OCI-LY1 (cell line): Measurements from ENCODE around the gene RHCE.
"Not testable (repeated sequence)": the region's sequence is repeated elsewhere in the genome, so short reads cannot be mapped to it uniquely, and the experiment has no call there.

Source experiments
- H2AFZ ChIP-seq: fragments of 200-600 bp; sonication (generic), shearing (Covaris generic); 2 replicates; pipeline ENCODE4 v1.6.0; 2014; ENCODE audit warnings: antibody characterized with exemption, mild to moderate bottlenecking, low read length
- H3F3A ChIP-seq: fragments of 200-600 bp; sonication (generic), shearing (Covaris generic); 2 replicates; pipeline ENCODE4 v1.6.0; 2014; ENCODE audit warnings: mild to moderate bottlenecking, antibody characterized with exemption, low read length, moderate library complexity; ENCODE audit not compliant: insufficient read depth
- H3K27ac ChIP-seq: fragments of 200-600 bp; sonication (generic); 2 replicates; pipeline ENCODE4 v1.5.1; 2014; ENCODE audit warnings: low read length, mixed run types, mild to moderate bottlenecking, low read depth; ENCODE audit not compliant: poor library complexity, severe bottlenecking
- H3K27me3 ChIP-seq: fragments of 200-600 bp; sonication (generic); 2 replicates; pipeline ENCODE4 v1.6.0; 2014; ENCODE audit warnings: antibody characterized with exemption, mild to moderate bottlenecking, low read length, moderate library complexity; ENCODE audit not compliant: insufficient read depth
- H3K36me3 ChIP-seq: fragments of 200-600 bp; sonication (generic); 2 replicates; pipeline ENCODE4 v1.6.1; 2014; ENCODE audit warnings: mild to moderate bottlenecking, antibody characterized with exemption, low read length, moderate library complexity, mixed read lengths; ENCODE audit not compliant: insufficient read depth
- H3K4me1 ChIP-seq: fragments of 200-600 bp; sonication (generic); 2 replicates; pipeline ENCODE4 v1.5.1; 2014; ENCODE audit warnings: mild to moderate bottlenecking, low read length, moderate library complexity; ENCODE audit not compliant: insufficient read depth, severe bottlenecking
- H3K4me2 ChIP-seq: fragments of 200-600 bp; sonication (generic), shearing (Covaris generic); 2 replicates; pipeline ENCODE4 v1.6.1; 2014; ENCODE audit warnings: low read length
- H3K4me3 ChIP-seq: fragments of 200-600 bp; sonication (generic); 2 replicates; pipeline ENCODE4 v1.5.1; 2014; ENCODE audit warnings: low read length, low read depth, mild to moderate bottlenecking, mixed read lengths; ENCODE audit not compliant: poor library complexity, severe bottlenecking
- H3K79me2 ChIP-seq: fragments of 200-600 bp; shearing (Covaris generic); 2 replicates; pipeline ENCODE4 v1.6.1; 2016; ENCODE audit warnings: mixed run types, low read length, mixed read lengths; ENCODE audit not compliant: insufficient read depth
- H3K9ac ChIP-seq: fragments of 200-600 bp; sonication (generic), shearing (Covaris generic); 2 replicates; pipeline ENCODE4 v1.6.1; 2014; ENCODE audit warnings: mild to moderate bottlenecking, low read length, mixed read lengths
- H3K9me2 ChIP-seq: fragments of 200-600 bp; sonication (generic), shearing (Covaris generic); 2 replicates; pipeline ENCODE4 v1.6.1; 2014; ENCODE audit warnings: low read depth, mild to moderate bottlenecking, low read length, mixed read lengths
- H3K9me3 ChIP-seq: fragments of 200-600 bp; shearing (Covaris generic); 2 replicates; pipeline ENCODE4 v1.6.1; 2014; ENCODE audit warnings: low read length, mixed read lengths
- H4K20me1 ChIP-seq: fragments of 200-600 bp; sonication (generic), shearing (Covaris generic); 2 replicates; pipeline ENCODE4 v1.6.0; 2016; ENCODE audit warnings: mild to moderate bottlenecking, low read length; ENCODE audit not compliant: insufficient read depth
- CTCF ChIP-seq: fragments of 200-600 bp; sonication (generic), shearing (Covaris generic); IDR thresholded peaks from 2 replicates; pipeline ENCODE4 v1.5.1; 2017; ENCODE audit warnings: mild to moderate bottlenecking, antibody characterized with exemption, low read length, moderate library complexity, mixed read lengths
- EZH2 ChIP-seq: fragments of 200-600 bp; sonication (generic), shearing (Covaris generic); IDR thresholded peaks from 2 replicates; pipeline ENCODE4 v1.8.0; 2017; ENCODE audit warnings: borderline replicate concordance, mixed run types, mild to moderate bottlenecking, antibody characterized with exemption, low read length, moderate library complexity, mixed read lengths

Gene RHCE

DNA sequence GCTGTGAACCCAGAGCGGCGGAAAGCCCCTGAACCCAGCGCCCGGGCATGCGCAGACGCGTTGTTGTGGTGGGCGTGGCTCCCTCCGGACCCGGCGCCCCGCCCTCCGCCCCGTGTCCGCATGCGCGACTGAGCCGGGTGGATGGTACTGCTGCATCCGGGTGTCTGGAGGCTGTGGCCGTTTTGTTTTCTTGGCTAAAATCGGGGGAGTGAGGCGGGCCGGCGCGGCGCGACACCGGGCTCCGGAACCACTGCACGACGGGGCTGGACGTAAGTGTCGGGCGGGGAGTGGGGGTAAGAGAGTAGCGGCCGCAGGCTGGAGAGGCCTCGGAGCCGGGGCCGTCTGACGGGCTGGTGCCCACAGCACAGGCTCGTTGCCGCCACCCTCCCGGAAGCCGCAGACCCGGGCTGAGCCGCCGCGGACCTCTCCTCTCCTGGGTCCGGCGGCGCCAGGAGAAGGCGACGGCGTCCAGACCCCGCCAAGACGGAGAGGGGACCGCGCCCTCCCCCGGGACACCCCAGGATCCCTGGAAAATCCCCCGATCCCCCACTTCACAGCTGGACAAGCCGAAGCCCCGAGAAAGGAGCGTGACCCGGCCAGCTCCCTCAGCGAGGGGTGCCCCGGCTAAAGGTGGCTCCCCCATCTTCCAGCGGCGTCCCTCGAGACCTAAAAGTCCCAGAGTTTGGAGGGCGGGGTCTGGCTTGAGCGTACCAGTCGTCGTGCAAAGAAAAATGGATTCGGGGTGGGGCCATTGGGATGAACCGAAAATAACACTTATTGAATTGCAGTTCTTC is 82.2 kb downstream of the RHCE start, which contains the start of gene TMEM50A:
Gene TMEM50A, plus strand, starts transcription at position 147 of the 794 bp plus-strand sequence. CDS start 2,153 bp downstream, outside the sequence.
- peak within 1 kb of the TSS; percentile 88 for H3K4me3 ChIP-seq
- no peak within 1 kb of the TSS for H2AFZ ChIP-seq
- peak within 1 kb of the TSS; percentile 89 for H3K9ac ChIP-seq
- TF ChIP-seq CTCF: no peak
- no peak for TF ChIP-seq EZH2
- peaks cover 49% of the 10 kb centered on the region for H3K79me2 ChIP-seq
- H3K36me3 ChIP-seq: peaks cover 15% of the 10 kb centered on the region
- H4K20me1 ChIP-seq: no peaks in the 10 kb centered on the region
- H3K27me3 ChIP-seq: no peaks in the 10 kb centered on the region
- H3K4me1 ChIP-seq: peaks cover 18% of the 10 kb centered on the region
- no peaks in the 10 kb centered on the region; the same call in 1 of the 2 replicates for H3F3A ChIP-seq
- peak within 1 kb of the TSS; percentile 100 for H3K4me2 ChIP-seq
- H3K9me3 ChIP-seq: no peaks in the 10 kb centered on the region
- no peaks in the 10 kb centered on the region for H3K9me2 ChIP-seq
- H3K27ac ChIP-seq: peak within 1 kb of the TSS; percentile 82

- H3F3A ChIP-seq, H3K36me3 ChIP-seq, H4K20me1 ChIP-seq, H3K9me3 ChIP-seq, H3K9me2 ChIP-seq, H3K27me3 ChIP-seq, H2AFZ ChIP-seq: not testable (repeated sequence)
- H3K27ac ChIP-seq: peak overlapping the region; percentile 79
- H3K9ac ChIP-seq: peak overlapping the region; percentile 63
- peak overlapping the region; percentile 43 for H3K4me2 ChIP-seq
- peaks cover 18% of the 10 kb centered on the region for H3K4me1 ChIP-seq
- H3K79me2 ChIP-seq: peaks cover 41% of the 10 kb centered on the region
- H3K4me3 ChIP-seq: peak overlapping the region; percentile 88
Observed at GRCh38 chr1:25337483-25338187, 83.0 kb downstream of the RHCE start.

- H3K9me3 ChIP-seq, H3K9me2 ChIP-seq, H4K20me1 ChIP-seq, H3K27me3 ChIP-seq, H2AFZ ChIP-seq, H3F3A ChIP-seq, H3K36me3 ChIP-seq: not testable (repeated sequence)
- peak overlapping the region; percentile 33 for H3K27ac ChIP-seq
- peak overlapping the region; percentile 67 for H3K4me3 ChIP-seq
- H3K79me2 ChIP-seq: peaks cover 34% of the 10 kb centered on the region
- peak overlapping the region; percentile 69 for H3K4me2 ChIP-seq
- H3K4me1 ChIP-seq: peaks cover 18% of the 10 kb centered on the region
- H3K9ac ChIP-seq: peak overlapping the region; percentile 55
Observed at GRCh38 chr1:25336922-25337354, 83.7 kb downstream of the RHCE start.

DNA sequence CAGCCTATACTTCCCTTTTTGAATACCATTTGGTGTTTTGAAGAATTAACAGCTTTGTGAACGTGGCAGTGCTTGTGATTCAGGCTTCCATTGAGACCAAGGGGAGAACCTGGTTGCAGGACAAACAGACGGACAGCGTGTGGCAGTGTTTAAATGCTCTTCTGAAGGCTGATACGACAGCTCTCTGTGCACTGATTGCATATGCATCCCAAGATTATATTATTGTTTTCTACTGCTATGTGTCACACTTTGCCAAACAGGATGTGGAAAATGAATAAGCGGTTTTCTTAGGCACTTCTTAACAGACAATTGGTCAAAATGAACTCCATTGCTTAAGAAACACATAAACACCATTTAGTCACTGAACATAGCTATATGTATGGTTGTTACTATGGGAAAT is 90.7 kb downstream of the RHCE start:
- H3K4me3 ChIP-seq, H3K27me3 ChIP-seq, H4K20me1 ChIP-seq, H3K9ac ChIP-seq, H3K9me3 ChIP-seq, H3K9me2 ChIP-seq, H3K4me2 ChIP-seq, H3K36me3 ChIP-seq, H3K79me2 ChIP-seq, H3K4me1 ChIP-seq, H2AFZ ChIP-seq, H3F3A ChIP-seq, H3K27ac ChIP-seq: not testable (repeated sequence)

DNA sequence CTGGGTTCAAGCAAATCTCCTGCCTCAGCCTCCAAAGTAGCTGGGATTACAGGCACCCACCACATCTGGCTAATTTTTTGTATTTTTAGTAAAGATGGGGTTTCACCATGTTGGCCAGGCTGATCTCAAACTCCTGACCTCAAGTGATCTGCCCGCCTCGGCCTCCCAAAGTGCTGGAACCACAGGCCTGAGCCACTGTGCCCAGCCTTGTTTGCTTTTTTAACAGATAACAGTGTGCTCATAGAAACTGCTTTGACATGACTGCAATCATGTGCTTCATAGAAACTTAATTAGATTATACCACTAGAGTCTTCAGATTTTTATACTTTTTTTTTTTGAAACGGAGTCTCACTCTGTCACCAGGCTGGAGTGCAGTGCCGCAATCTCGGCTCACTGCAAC is 91.3 kb downstream of the RHCE start:
- H3K79me2 ChIP-seq, H3K4me2 ChIP-seq, H3K36me3 ChIP-seq, H3K27me3 ChIP-seq, H3K9me3 ChIP-seq, H3K4me1 ChIP-seq, H3K9ac ChIP-seq, H3F3A ChIP-seq, H4K20me1 ChIP-seq, H3K27ac ChIP-seq, H2AFZ ChIP-seq, H3K9me2 ChIP-seq, H3K4me3 ChIP-seq: not testable (repeated sequence)

DNA sequence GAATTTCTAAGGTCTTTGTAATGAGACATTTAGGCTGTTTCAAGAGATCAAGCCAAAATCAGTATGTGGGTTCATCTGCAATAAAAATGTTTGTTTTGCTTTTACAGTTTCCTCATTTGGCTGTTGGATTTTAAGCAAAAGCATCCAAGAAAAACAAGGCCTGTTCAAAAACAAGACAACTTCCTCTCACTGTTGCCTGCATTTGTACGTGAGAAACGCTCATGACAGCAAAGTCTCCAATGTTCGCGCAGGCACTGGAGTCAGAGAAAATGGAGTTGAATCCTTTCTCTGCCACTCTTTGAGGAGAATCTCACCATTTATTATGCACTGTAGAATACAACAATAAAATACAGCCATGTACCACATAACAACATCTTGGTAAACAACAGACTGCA is 91.8 kb downstream of the RHCE start:
- not testable (repeated sequence) for H3K36me3 ChIP-seq, H3K4me1 ChIP-seq, H3K9ac ChIP-seq, H3K27ac ChIP-seq, H3F3A ChIP-seq, H2AFZ ChIP-seq, H3K79me2 ChIP-seq, H3K9me3 ChIP-seq, H3K4me3 ChIP-seq, H3K27me3 ChIP-seq, H3K4me2 ChIP-seq, H4K20me1 ChIP-seq, H3K9me2 ChIP-seq
